ENCODE measurements around the gene LKAAEAR1. TPM values are rescaled to one million over a fixed set of nuclear protein-coding genes. Genes with fewer than 3 reads are reported as not detected.

The LKAAEAR1 gene
- total RNA-seq, 2 donors from 2014 or later = not detected

GRCh38 chr20:64062596-64063388 is 21.4 kb downstream of the LKAAEAR1 start, which contains the start of gene TCEA2:
TCEA2 (plus strand) TSS chr20:64063198; CDS start chr20:64063313, 115 bp downstream.
- peak; percentile 97 for DNase-seq (ENCODE audit: low spot score)
- Histone ChIP-seq H3K4me3 (peak within 1 kb of the TSS; percentile 79 to 97), H3K9me3 (no peaks in the 10 kb centered on the region), H3K4me1 (peaks cover 0 to 33% of the 10 kb centered on the region in 2 donors), H3K27ac (peak within 1 kb of the TSS; percentile 76 to 84), H3K36me3 (no peaks in the 10 kb centered on the region), H3K27me3 (no peaks in the 10 kb centered on the region)
- no peak for TF ChIP-seq CTCF (IDR thresholded peaks at IDR 0.05)

- no peaks in the 10 kb centered on the region for H3K27me3 ChIP-seq
- no peak for DNase-seq (ENCODE audit: low spot score)
- H3K9me3 ChIP-seq = no peaks in the 10 kb centered on the region
- H3K4me1 ChIP-seq = peaks cover 0 to 38% of the 10 kb centered on the region in 2 donors
- H3K4me3 ChIP-seq = peak overlapping the region; percentile 79 to 97
- no peaks in the 10 kb centered on the region for H3K36me3 ChIP-seq
- TF ChIP-seq CTCF (IDR thresholded peaks at IDR 0.05) = no peak
- H3K27ac ChIP-seq = peak overlapping the region; percentile 76 to 84
Observed at GRCh38 chr20:64062276-64062595, 22.0 kb downstream of the LKAAEAR1 start.

- Histone ChIP-seq H3K27me3 (no peaks in the 10 kb centered on the region), H3K9me3 (no peaks in the 10 kb centered on the region), H3K36me3 (no peaks in the 10 kb centered on the region), H3K4me1 (peaks cover 0 to 37% of the 10 kb centered on the region in 2 donors), H3K27ac (no peak overlapping the region), H3K4me3 (no peak overlapping the region)
- DNase-seq (ENCODE audit: low spot score) = no peak
- no peak for TF ChIP-seq CTCF (IDR thresholded peaks at IDR 0.05)
Observed at GRCh38 chr20:64058536-64058935, 25.7 kb downstream of the LKAAEAR1 start.

GRCh38 chr20:64057628-64058498 is 26.3 kb downstream of the LKAAEAR1 start:
- Histone ChIP-seq H3K27ac (peak overlapping the region; percentile 65 to 73), H3K36me3 (no peaks in the 10 kb centered on the region), H3K9me3 (no peaks in the 10 kb centered on the region), H3K27me3 (no peaks in the 10 kb centered on the region), H3K4me3 (peak overlapping the region; percentile 4 to 28), H3K4me1 (peaks cover 0 to 41% of the 10 kb centered on the region in 2 donors)
- DNase-seq (ENCODE audit: low spot score) = no peak
- peak; percentile 78 to 85 for TF ChIP-seq CTCF (IDR thresholded peaks at IDR 0.05)

GRCh38 chr20:64056889-64057627 is 27.1 kb downstream of the LKAAEAR1 start:
- Histone ChIP-seq H3K27me3 (no peaks in the 10 kb centered on the region), H3K4me3 (peak overlapping the region; percentile 4 to 28), H3K9me3 (no peaks in the 10 kb centered on the region), H3K27ac (peak overlapping the region; percentile 65 to 73), H3K36me3 (no peaks in the 10 kb centered on the region), H3K4me1 (peaks cover 0 to 42% of the 10 kb centered on the region in 2 donors)
- DNase-seq (ENCODE audit: low spot score) = no peak
- no peak for TF ChIP-seq CTCF (IDR thresholded peaks at IDR 0.05)
